Glutamatergic neuron (in vitro differentiated cells): ENCODE data around the gene NKIRAS2. TPM values are rescaled to one million over a fixed set of nuclear protein-coding genes. Genes with fewer than 3 reads are reported as not detected.
A peak's percentile ranks its signal among the peaks of the same experiment; 100 is the strongest.

Source experiments
- DNase-seq: peaks from one replicate; pipeline ENCODE4 v3.0.0; 2022
- H3K27ac Mint-ChIP-seq: one replicate; pipeline ENCODE4 v1.8.0; 2020; ENCODE audit warnings: mild to moderate bottlenecking, mixed read lengths, inconsistent platforms; ENCODE audit not compliant: unreplicated experiment
- H3K27me3 Mint-ChIP-seq: one replicate; pipeline ENCODE4 v1.8.0; 2020; ENCODE audit warnings: mild to moderate bottlenecking, moderate library complexity, mixed read lengths, inconsistent platforms; ENCODE audit not compliant: unreplicated experiment
- H3K36me3 Mint-ChIP-seq: one replicate; pipeline ENCODE4 v1.8.0; 2020; ENCODE audit warnings: mild to moderate bottlenecking, mixed read lengths, inconsistent platforms; ENCODE audit not compliant: unreplicated experiment
- H3K4me1 Mint-ChIP-seq: one replicate; pipeline ENCODE4 v1.8.0; 2020; ENCODE audit warnings: mild to moderate bottlenecking, low read depth, mixed read lengths, inconsistent platforms; ENCODE audit not compliant: unreplicated experiment
- H3K4me3 Mint-ChIP-seq: one replicate; pipeline ENCODE4 v1.8.0; 2020; ENCODE audit warnings: mild to moderate bottlenecking, mixed read lengths, inconsistent platforms; ENCODE audit not compliant: unreplicated experiment
- H3K9me3 Mint-ChIP-seq: one replicate; pipeline ENCODE4 v1.8.0; 2020; ENCODE audit warnings: mild to moderate bottlenecking, moderate library complexity, mixed read lengths, inconsistent platforms; ENCODE audit not compliant: unreplicated experiment
- long read RNA-seq: library from polyadenylated mRNA; unstranded; transcript quantifications from one replicate; pipeline ENCODE4 v2.0.0, GENCODE V29; 2020; ENCODE audit not compliant: unreplicated experiment
- total RNA-seq: library from RNA; stranded (reverse); fragmentation: NEBNext Ultra II Directional; extraction: Animal tissue kit (Norgen Biotek cat#: 25700); gene quantifications from one replicate; pipeline ENCODE4 v1.2.1, GENCODE V29; 2021; ENCODE audit not compliant: unreplicated experiment
- TF ChIP-seq, protein P1 (sequence below): fragments of 200-600 bp; sonication (generic); IDR thresholded peaks from one replicate; pipeline ENCODE4 v1.5.0; 2021; ENCODE audit not compliant: partially characterized antibody, unreplicated experiment

Gene NKIRAS2
- 88.8 TPM for total RNA-seq
- long read RNA-seq, transcript NKIRAS2-206 (4 exons, 1,909 nt) = major isoform, 49 of 69 reads
- long read RNA-seq, partial matches to known transcripts = 6 of 69 reads
- long read RNA-seq, other reads (novel, unspliced or antisense) = 3 of 69 reads

DNA sequence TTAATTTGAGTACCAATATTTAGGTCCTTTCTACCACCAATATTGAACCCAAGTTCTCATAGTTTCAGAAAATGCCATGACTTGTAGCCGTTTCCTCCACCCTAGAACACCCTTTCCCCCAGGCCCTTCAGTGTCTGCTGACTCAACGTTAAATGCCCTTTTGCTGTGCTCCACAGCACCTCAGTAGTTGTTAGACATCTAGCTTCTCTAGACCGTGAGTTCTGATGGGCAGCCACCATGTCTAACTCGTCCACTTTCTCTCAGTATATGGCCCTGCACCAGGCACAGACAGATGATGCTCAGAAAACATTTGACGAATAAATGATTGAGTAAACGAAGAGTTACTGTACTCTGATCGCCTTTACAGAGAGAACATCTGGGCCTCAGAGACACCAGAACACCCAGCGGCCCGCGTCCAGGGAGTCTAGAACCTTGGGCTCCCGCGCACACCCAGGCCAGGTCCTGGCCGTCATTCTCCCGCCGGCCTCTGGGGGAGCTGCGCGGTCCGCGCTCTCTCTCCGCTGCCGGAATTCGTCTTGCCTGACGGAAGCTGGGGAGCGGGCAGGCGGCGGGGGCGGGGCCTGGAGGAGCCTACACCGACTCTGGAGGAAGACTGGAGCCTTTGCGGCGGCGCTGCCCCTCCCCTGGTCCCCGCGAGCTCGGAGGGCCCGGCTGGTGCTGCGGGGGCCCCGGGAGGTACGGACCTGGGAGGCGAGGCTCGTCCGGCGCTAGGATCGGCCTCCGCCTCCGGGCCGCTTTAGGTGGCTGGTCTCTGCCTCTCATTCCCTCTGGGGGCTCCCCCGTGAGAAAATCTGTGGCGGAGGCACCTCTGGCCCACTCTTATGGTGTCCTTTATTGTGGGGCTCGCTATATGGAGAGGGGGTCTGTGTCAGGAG, at the start of gene NKIRAS2:
NKIRAS2 (plus strand) TSS at position 582 of the 896 bp plus-strand sequence. CDS start 1,488 bp downstream, outside the sequence.
- H3K4me1 Mint-ChIP-seq = peaks cover 19% of the 10 kb centered on the region
- H3K27ac Mint-ChIP-seq = peak within 1 kb of the TSS; percentile 90
- H3K36me3 Mint-ChIP-seq = no peaks in the 10 kb centered on the region
- H3K9me3 Mint-ChIP-seq = peaks cover 12% of the 10 kb centered on the region
- peaks cover 7% of the 10 kb centered on the region for H3K27me3 Mint-ChIP-seq
- TF ChIP-seq, protein P1, sequence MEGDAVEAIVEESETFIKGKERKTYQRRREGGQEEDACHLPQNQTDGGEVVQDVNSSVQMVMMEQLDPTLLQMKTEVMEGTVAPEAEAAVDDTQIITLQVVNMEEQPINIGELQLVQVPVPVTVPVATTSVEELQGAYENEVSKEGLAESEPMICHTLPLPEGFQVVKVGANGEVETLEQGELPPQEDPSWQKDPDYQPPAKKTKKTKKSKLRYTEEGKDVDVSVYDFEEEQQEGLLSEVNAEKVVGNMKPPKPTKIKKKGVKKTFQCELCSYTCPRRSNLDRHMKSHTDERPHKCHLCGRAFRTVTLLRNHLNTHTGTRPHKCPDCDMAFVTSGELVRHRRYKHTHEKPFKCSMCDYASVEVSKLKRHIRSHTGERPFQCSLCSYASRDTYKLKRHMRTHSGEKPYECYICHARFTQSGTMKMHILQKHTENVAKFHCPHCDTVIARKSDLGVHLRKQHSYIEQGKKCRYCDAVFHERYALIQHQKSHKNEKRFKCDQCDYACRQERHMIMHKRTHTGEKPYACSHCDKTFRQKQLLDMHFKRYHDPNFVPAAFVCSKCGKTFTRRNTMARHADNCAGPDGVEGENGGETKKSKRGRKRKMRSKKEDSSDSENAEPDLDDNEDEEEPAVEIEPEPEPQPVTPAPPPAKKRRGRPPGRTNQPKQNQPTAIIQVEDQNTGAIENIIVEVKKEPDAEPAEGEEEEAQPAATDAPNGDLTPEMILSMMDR = peak; percentile 96
- peak within 1 kb of the TSS; percentile 95 for H3K4me3 Mint-ChIP-seq
- DNase-seq = peak; percentile 97

DNA sequence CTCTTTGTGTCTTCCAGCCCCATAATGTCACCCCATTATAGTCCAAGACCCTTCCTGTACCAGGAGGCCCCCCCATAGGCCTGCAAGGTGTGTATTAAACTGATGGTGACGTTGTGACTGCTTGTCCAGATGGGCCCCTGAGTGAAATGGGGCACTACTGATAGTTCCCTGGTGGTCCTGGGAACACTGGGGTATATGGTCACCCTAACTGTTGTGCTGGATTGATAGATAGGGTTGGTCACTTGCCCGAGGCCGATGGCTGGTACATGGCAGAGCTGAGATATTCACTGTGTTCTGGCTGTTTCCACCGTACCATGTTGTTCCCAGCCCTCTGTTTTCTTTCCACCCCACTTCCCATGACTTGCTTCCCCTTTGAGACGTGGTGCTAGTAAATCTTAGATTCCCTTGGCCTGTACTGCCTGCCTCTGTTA, 49.0 kb upstream of the NKIRAS2 start:
- DNase-seq = no peak
- peaks cover 5% of the 10 kb centered on the region for H3K36me3 Mint-ChIP-seq
- H3K9me3 Mint-ChIP-seq = peaks cover 7% of the 10 kb centered on the region
- TF ChIP-seq, protein P1 = no peak
- no peak overlapping the region for H3K27ac Mint-ChIP-seq
- peaks cover 8% of the 10 kb centered on the region for H3K27me3 Mint-ChIP-seq
- no peak overlapping the region for H3K4me3 Mint-ChIP-seq
- H3K4me1 Mint-ChIP-seq = peaks cover 2% of the 10 kb centered on the region

DNA sequence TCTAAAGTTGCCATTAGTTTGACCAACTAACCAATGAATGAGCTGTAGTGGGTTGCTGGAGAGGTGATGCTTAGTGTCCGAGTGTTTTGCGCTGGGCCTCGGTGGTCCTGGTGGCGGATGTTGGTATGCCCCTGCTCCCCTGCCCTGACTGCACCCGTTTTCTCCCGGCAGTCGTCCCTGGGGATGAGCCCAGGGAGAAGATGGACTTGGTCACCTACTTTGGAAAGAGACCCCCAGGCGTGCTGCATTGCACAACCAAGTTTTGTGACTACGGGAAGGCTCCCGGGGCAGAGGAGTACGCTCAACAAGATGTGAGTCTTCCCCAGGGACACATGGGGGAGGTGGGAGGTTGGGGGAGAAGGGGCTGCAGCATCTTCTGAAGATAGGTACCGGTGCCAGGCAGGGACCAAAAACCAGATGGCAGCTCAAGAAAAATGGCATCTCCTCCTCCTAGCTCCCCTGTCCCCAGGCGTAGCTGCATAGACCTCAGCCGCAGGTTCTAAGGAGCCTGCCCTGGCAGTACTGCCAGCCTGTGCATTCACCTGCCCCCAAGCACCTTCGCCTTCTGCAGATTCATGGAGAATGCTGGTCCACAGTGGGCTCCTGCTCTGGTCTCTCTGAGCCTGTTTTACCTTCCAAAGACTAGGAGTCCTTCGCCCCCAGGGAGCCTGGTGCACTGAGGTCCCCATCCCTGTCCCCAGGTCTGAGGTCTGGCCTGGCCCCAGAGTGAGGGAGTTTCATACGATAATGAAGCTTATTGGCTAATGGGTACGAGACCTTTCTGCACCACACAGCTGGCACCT, 48.0 kb upstream of the NKIRAS2 start:
- TF ChIP-seq, protein P1 = no peak
- peaks cover 5% of the 10 kb centered on the region for H3K36me3 Mint-ChIP-seq
- H3K9me3 Mint-ChIP-seq = peaks cover 7% of the 10 kb centered on the region
- DNase-seq = no peak
- no peak overlapping the region for H3K4me3 Mint-ChIP-seq
- H3K27me3 Mint-ChIP-seq = peaks cover 9% of the 10 kb centered on the region
- H3K4me1 Mint-ChIP-seq = peaks cover 2% of the 10 kb centered on the region
- peak overlapping the region; percentile 50 for H3K27ac Mint-ChIP-seq

DNA sequence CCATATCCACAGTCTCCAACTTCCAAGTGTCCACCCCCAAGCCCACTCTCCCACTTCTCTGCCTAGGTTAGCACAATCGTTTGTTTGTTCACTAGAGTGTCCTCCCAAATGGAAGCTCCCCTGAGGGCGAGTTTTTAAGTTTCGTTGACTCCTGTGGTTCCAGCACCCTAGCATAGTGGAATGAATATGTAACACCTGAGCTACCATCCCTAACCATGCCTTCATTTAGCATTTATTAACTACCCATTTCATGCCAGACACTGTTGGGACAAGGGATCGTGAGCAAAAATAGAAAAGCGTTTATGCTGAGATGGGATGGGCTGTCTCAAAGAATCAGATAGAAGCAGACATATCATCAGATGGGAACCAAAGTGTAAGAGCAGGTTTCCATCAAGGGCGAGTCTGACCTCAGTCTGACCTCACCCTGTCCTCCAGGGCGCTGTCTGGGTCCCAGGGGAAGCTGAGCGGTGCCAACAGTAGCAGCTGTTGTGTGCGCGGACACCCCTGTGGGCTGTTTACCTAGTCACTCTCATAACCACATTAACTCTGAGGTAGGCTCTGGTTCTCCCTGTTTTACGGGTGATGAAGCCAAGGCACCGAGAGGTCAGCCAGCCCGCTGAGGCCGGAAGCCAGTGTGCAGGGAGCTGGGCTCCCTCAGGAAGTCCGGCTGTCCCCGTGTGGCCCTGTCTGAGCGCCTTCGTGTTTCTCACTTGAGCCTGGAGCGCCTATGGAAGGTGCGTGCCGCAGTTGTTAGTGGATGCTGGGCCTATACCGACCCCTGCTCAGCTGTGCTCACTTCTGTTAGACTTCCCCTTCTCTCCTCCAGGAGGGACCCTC, 47.1 kb upstream of the NKIRAS2 start:
- TF ChIP-seq, protein P1 = no peak
- H3K4me3 Mint-ChIP-seq = no peak overlapping the region
- peaks cover 9% of the 10 kb centered on the region for H3K27me3 Mint-ChIP-seq

More for the DNA sequence above, 47.1 kb upstream of the NKIRAS2 start:
- peak overlapping the region; percentile 50 for H3K27ac Mint-ChIP-seq
- DNase-seq = no peak
- peaks cover 7% of the 10 kb centered on the region for H3K9me3 Mint-ChIP-seq
- H3K4me1 Mint-ChIP-seq = peaks cover 2% of the 10 kb centered on the region
- H3K36me3 Mint-ChIP-seq = peaks cover 5% of the 10 kb centered on the region
